Measurements from ENCODE around the gene GMDS.
A peak's percentile ranks its signal among the peaks of the same experiment; 100 is the strongest.

GMDS gene

GRCh38 chr6:1806935-1807334, 438.5 kb downstream of the GMDS start:
- Histone ChIP-seq H2BK120ac (ENCODE audit: insufficient read depth, low read length, poor library complexity) (no peak overlapping the region), H3K27me3 (ENCODE audit: insufficient read depth, low read length) (no peaks in the 10 kb centered on the region), H3K23ac (ENCODE audit: low read length) (no peak overlapping the region), H4K12ac (ENCODE audit: low read depth, low read length) (no peak overlapping the region), H2BK5ac (ENCODE audit: low read depth, low read length, poor library complexity) (no peak overlapping the region), H2AK5ac (ENCODE audit: low read length) (no peak overlapping the region), H2AFZ (ENCODE audit: insufficient read depth, low read length, poor library complexity) (no peak overlapping the region), H3K4me1 (ENCODE audit: control insufficient read depth in 1 of 2, insufficient read depth in 2 of 2, low read length in 2 of 2) (no peaks in the 10 kb centered on the region), H3K27ac (ENCODE audit: low read depth, low read length) (no peak overlapping the region), H3K79me2 (ENCODE audit: control insufficient read depth, insufficient read depth, low read length, poor library complexity) (no peaks in the 10 kb centered on the region), H3K36me3 (ENCODE audit: control insufficient read depth in 1 of 2, insufficient read depth in 2 of 2, low read length in 2 of 2) (no peaks in the 10 kb centered on the region), H3K18ac (ENCODE audit: low read length) (no peak overlapping the region), H3K4ac (ENCODE audit: low read depth, low read length) (no peak overlapping the region), H3K9ac (ENCODE audit: low read length) (no peak overlapping the region), H3K79me1 (ENCODE audit: low read length) (no peaks in the 10 kb centered on the region), H3K14ac (ENCODE audit: low read length) (no peak overlapping the region), H2BK12ac (ENCODE audit: low read length) (no peak overlapping the region), H3K4me3 (ENCODE audit: low read depth, low read length) (no peak overlapping the region), H3K9me3 (ENCODE audit: insufficient read depth, low read depth, low read length) (no peaks in the 10 kb centered on the region), H4K91ac (ENCODE audit: low read depth, low read length) (no peak overlapping the region), H3K4me2 (ENCODE audit: low read length) (no peak overlapping the region), H4K8ac (ENCODE audit: low read depth, low read length) (no peak overlapping the region)
- no peak for DNase-seq
- no CpG with 5 or more reads among the region's 6 CpGs for WGBS (ENCODE audit: extremely low coverage, insufficient coverage, insufficient read length)

- Histone ChIP-seq H4K12ac (ENCODE audit: low read depth, low read length) (no peak overlapping the region), H3K4me1 (ENCODE audit: control insufficient read depth in 1 of 2, insufficient read depth in 2 of 2, low read length in 2 of 2) (no peaks in the 10 kb centered on the region), H3K27ac (ENCODE audit: low read depth, low read length) (no peak overlapping the region), H3K23ac (ENCODE audit: low read length) (no peak overlapping the region), H3K18ac (ENCODE audit: low read length) (no peak overlapping the region), H3K4me2 (ENCODE audit: low read length) (no peak overlapping the region), H4K91ac (ENCODE audit: low read depth, low read length) (no peak overlapping the region), H2BK120ac (ENCODE audit: insufficient read depth, low read length, poor library complexity) (no peak overlapping the region), H4K8ac (ENCODE audit: low read depth, low read length) (no peak overlapping the region), H2AK5ac (ENCODE audit: low read length) (no peak overlapping the region), H3K79me2 (ENCODE audit: control insufficient read depth, insufficient read depth, low read length, poor library complexity) (no peaks in the 10 kb centered on the region), H3K4ac (ENCODE audit: low read depth, low read length) (no peak overlapping the region), H3K4me3 (ENCODE audit: low read depth, low read length) (no peak overlapping the region), H3K14ac (ENCODE audit: low read length) (no peak overlapping the region), H3K79me1 (ENCODE audit: low read length) (no peaks in the 10 kb centered on the region), H2BK5ac (ENCODE audit: low read depth, low read length, poor library complexity) (no peak overlapping the region), H3K36me3 (ENCODE audit: control insufficient read depth in 1 of 2, insufficient read depth in 2 of 2, low read length in 2 of 2) (no peaks in the 10 kb centered on the region), H3K9ac (ENCODE audit: low read length) (no peak overlapping the region), H2AFZ (ENCODE audit: insufficient read depth, low read length, poor library complexity) (no peak overlapping the region), H3K27me3 (ENCODE audit: insufficient read depth, low read length) (no peaks in the 10 kb centered on the region), H2BK12ac (ENCODE audit: low read length) (no peak overlapping the region), H3K9me3 (ENCODE audit: insufficient read depth, low read depth, low read length) (no peaks in the 10 kb centered on the region)
- no peak for DNase-seq
- WGBS (ENCODE audit: extremely low coverage, insufficient coverage, insufficient read length) = no CpG with 5 or more reads among the region's 17 CpGs
These were observed 442.7 kb downstream of the GMDS start for GRCh38 chr6:1802491-1803395.

GRCh38 chr6:1801401-1801800, 444.0 kb downstream of the GMDS start:
- Histone ChIP-seq H3K79me2 (ENCODE audit: control insufficient read depth, insufficient read depth, low read length, poor library complexity) (no peaks in the 10 kb centered on the region), H2BK120ac (ENCODE audit: insufficient read depth, low read length, poor library complexity) (no peak overlapping the region), H3K18ac (ENCODE audit: low read length) (no peak overlapping the region), H3K9me3 (ENCODE audit: insufficient read depth, low read depth, low read length) (peaks cover 2% of the 10 kb centered on the region), H3K9ac (ENCODE audit: low read length) (no peak overlapping the region), H3K4ac (ENCODE audit: low read depth, low read length) (no peak overlapping the region), H4K91ac (ENCODE audit: low read depth, low read length) (no peak overlapping the region), H4K12ac (ENCODE audit: low read depth, low read length) (no peak overlapping the region), H3K27ac (ENCODE audit: low read depth, low read length) (no peak overlapping the region), H3K36me3 (ENCODE audit: control insufficient read depth in 1 of 2, insufficient read depth in 2 of 2, low read length in 2 of 2) (no peaks in the 10 kb centered on the region), H3K4me2 (ENCODE audit: low read length) (no peak overlapping the region), H3K79me1 (ENCODE audit: low read length) (no peaks in the 10 kb centered on the region), H4K8ac (ENCODE audit: low read depth, low read length) (no peak overlapping the region), H2BK5ac (ENCODE audit: low read depth, low read length, poor library complexity) (no peak overlapping the region), H3K27me3 (ENCODE audit: insufficient read depth, low read length) (no peaks in the 10 kb centered on the region), H2AFZ (ENCODE audit: insufficient read depth, low read length, poor library complexity) (no peak overlapping the region), H2AK5ac (ENCODE audit: low read length) (no peak overlapping the region), H3K4me3 (ENCODE audit: low read depth, low read length) (no peak overlapping the region), H3K14ac (ENCODE audit: low read length) (no peak overlapping the region), H3K4me1 (ENCODE audit: control insufficient read depth in 1 of 2, insufficient read depth in 2 of 2, low read length in 2 of 2) (peaks cover 0 to 2% of the 10 kb centered on the region in 2 experiments), H2BK12ac (ENCODE audit: low read length) (no peak overlapping the region), H3K23ac (ENCODE audit: low read length) (no peak overlapping the region)
- DNase-seq = peak in 1 of 2 donors; percentile 6
- WGBS (ENCODE audit: extremely low coverage, insufficient coverage, insufficient read length) = no CpG with 5 or more reads among the region's 7 CpGs

GRCh38 chr6:1800845-1801244, 444.6 kb downstream of the GMDS start:
- no peak overlapping the region for H3K4ac ChIP-seq (ENCODE audit: low read depth, low read length)
- H2AFZ ChIP-seq (ENCODE audit: insufficient read depth, low read length, poor library complexity) = no peak overlapping the region
- H2BK5ac ChIP-seq (ENCODE audit: low read depth, low read length, poor library complexity) = no peak overlapping the region
- no peak overlapping the region for H3K9ac ChIP-seq (ENCODE audit: low read length)
- H3K36me3 ChIP-seq (ENCODE audit: control insufficient read depth in 1 of 2, insufficient read depth in 2 of 2, low read length in 2 of 2) = no peaks in the 10 kb centered on the region
- no peak overlapping the region for H3K4me3 ChIP-seq (ENCODE audit: low read depth, low read length)
- peaks cover 0 to 2% of the 10 kb centered on the region in 2 experiments for H3K4me1 ChIP-seq (ENCODE audit: control insufficient read depth in 1 of 2, insufficient read depth in 2 of 2, low read length in 2 of 2)
- H3K79me2 ChIP-seq (ENCODE audit: control insufficient read depth, insufficient read depth, low read length, poor library complexity) = no peaks in the 10 kb centered on the region
- DNase-seq = no peak
- no peak overlapping the region for H4K12ac ChIP-seq (ENCODE audit: low read depth, low read length)
- H3K14ac ChIP-seq (ENCODE audit: low read length) = no peak overlapping the region
- no peak overlapping the region for H3K4me2 ChIP-seq (ENCODE audit: low read length)
- H3K27me3 ChIP-seq (ENCODE audit: insufficient read depth, low read length) = no peaks in the 10 kb centered on the region
- no peaks in the 10 kb centered on the region for H3K79me1 ChIP-seq (ENCODE audit: low read length)
- no peak overlapping the region for H2AK5ac ChIP-seq (ENCODE audit: low read length)
- H2BK120ac ChIP-seq (ENCODE audit: insufficient read depth, low read length, poor library complexity) = no peak overlapping the region
- no CpG with 5 or more reads among the region's 4 CpGs for WGBS (ENCODE audit: extremely low coverage, insufficient coverage, insufficient read length)
- no peak overlapping the region for H4K91ac ChIP-seq (ENCODE audit: low read depth, low read length)
- H2BK12ac ChIP-seq (ENCODE audit: low read length) = no peak overlapping the region
- H4K8ac ChIP-seq (ENCODE audit: low read depth, low read length) = no peak overlapping the region
- H3K18ac ChIP-seq (ENCODE audit: low read length) = no peak overlapping the region
- H3K23ac ChIP-seq (ENCODE audit: low read length) = no peak overlapping the region
- no peak overlapping the region for H3K27ac ChIP-seq (ENCODE audit: low read depth, low read length)
- H3K9me3 ChIP-seq (ENCODE audit: insufficient read depth, low read depth, low read length) = peaks cover 2% of the 10 kb centered on the region
